Measurements from ENCODE around the gene NOTCH3. TPM values are rescaled to one million over a fixed set of nuclear protein-coding genes. Genes with fewer than 3 reads are reported as not detected.

The NOTCH3 gene
- total RNA-seq, 1 experiment from 2014 or later = 60.6 TPM

DNA sequence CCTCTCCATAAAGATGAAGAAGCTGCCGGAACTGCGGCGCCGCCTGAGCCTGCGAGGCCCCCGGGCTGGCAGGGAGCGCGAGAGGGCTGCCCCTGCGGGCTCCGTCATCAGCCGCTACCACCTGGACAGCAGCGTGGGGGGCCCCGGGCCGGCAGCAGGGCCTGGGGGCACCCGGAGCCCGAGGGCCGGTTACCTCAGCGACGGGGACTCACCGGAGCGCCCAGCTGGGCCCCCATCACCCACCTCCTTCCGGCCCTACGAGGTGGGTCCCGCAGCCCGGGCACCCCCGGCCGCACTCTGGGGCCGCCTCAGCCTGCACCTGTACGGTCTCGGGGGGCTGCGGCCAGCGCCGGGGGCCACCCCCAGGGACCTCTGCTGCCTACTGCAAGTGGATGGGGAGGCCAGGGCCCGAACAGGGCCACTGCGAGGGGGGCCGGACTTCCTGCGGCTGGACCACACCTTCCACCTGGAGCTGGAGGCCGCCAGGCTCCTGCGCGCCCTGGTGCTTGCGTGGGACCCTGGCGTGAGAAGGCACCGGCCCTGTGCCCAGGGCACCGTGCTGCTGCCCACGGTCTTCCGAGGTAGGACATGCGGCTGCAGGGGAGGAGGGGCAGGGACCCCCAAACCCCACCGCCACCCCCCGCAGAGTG lies 90.9 kb downstream of the NOTCH3 start:
- Mint-ChIP-seq H3K36me3 (ENCODE audit: insufficient read depth, unreplicated experiment) (peaks cover 27% of the 10 kb centered on the region), H3K4me3 (ENCODE audit: unreplicated experiment) (no peak overlapping the region), H3K9me3 (ENCODE audit: unreplicated experiment) (peaks cover under 1% of the 10 kb centered on the region), H3K27ac (ENCODE audit: unreplicated experiment) (no peak overlapping the region), H3K4me1 (ENCODE audit: low read depth, unreplicated experiment) (peaks cover 9% of the 10 kb centered on the region), H3K27me3 (ENCODE audit: insufficient read depth, unreplicated experiment) (no peaks in the 10 kb centered on the region)
- Histone ChIP-seq H3K9me3 (no peaks in the 10 kb centered on the region), H3K36me3 (ENCODE audit: control insufficient read depth, insufficient read depth, low read length) (no peaks in the 10 kb centered on the region), H3K4me1 (0 out of 2 replicates have a peak, but pooled peaks cover 8% of the 10 kb centered on the region), H3K4me3 (ENCODE audit: low read depth, low read length) (no peak overlapping the region), H3K27me3 (replicated peaks; ENCODE audit: control insufficient read depth, insufficient read depth, low read length) (no peaks in the 10 kb centered on the region)
- intact Hi-C loops (cut with micrococcal nuclease; ENCODE audit: unreplicated experiment) = no loop called here
- no peak for DNase-seq
- no TSS peak for BruUV-seq (replicated peaks)
- ChIA-PET POLR2A (no interaction called here), CTCF (no interaction called here)
- no peak for TF ChIP-seq CTCF (IDR thresholded peaks at IDR 0.05; ENCODE audit: insufficient read depth in 1 of 2, low read depth in 1 of 2, low read length in 1 of 2, severe bottlenecking in 1 of 2, unreplicated experiment in 1 of 2)

Small RNAs within 50 kb of the gene (microRNA-seq; reads per million reads assigned to microRNA genes)
- gene MIR6795 = not detected

Other genes starting within 250 kb of the NOTCH3 start
- gene SLC1A6, start 221.1 kb downstream of the NOTCH3 start, total RNA-seq (2022) = not detected in 2 replicates
- not detected in 2 replicates for gene CASP14, start 151.5 kb downstream of the NOTCH3 start, total RNA-seq (2022)
- gene OR1I1, start 118.8 kb downstream of the NOTCH3 start, total RNA-seq (2022) = not detected in 2 replicates
- gene SYDE1, start 93.6 kb downstream of the NOTCH3 start, total RNA-seq (2022) = 4.0 and 4.4 TPM in 2 replicates
- gene EPHX3, start 31.5 kb upstream of the NOTCH3 start, total RNA-seq (2022) = 0.97 and 1.2 TPM in 2 replicates
- gene BRD4, start 131.5 kb upstream of the NOTCH3 start, total RNA-seq (2022) = 154 and 170 TPM in 2 replicates
- gene AKAP8, start 178.8 kb upstream of the NOTCH3 start, total RNA-seq (2022) = 53.5 and 53.7 TPM in 2 replicates
- 112 and 127 TPM in 2 replicates for gene AKAP8L, start 218.0 kb upstream of the NOTCH3 start, total RNA-seq (2022)
- gene WIZ, start 249.0 kb upstream of the NOTCH3 start, total RNA-seq (2022) = 37.5 and 38.6 TPM in 2 replicates